HG02870 (cell line): ENCODE results near the gene ECEL1.
"Not testable (repeated sequence)": the region's sequence is repeated elsewhere in the genome, so short reads cannot be mapped to it uniquely, and the experiment has no call there.

ENCODE experiments used
- ATAC-seq: cut with Tn5 transposase; IDR thresholded peaks from one replicate; pipeline ENCODE4 v1.9.1; 2021; ENCODE audit warnings: mild to moderate bottlenecking, moderate library complexity; ENCODE audit not compliant: unreplicated experiment

Gene ECEL1

GRCh38 chr2:232460171-232460570 lies 27.5 kb downstream of the ECEL1 start:
- no peak for ATAC-seq

GRCh38 chr2:232459419-232460035 lies 28.1 kb downstream of the ECEL1 start:
- ATAC-seq = no peak

- no peak for ATAC-seq
Measured at GRCh38 chr2:232458661-232459418, 28.8 kb downstream of the ECEL1 start.

GRCh38 chr2:232458051-232458660 lies 29.5 kb downstream of the ECEL1 start:
- ATAC-seq = no peak

GRCh38 chr2:232457121-232458011 lies 30.3 kb downstream of the ECEL1 start:
- ATAC-seq = no peak

GRCh38 chr2:232456296-232457120 lies 31.1 kb downstream of the ECEL1 start:
- ATAC-seq = no peak

GRCh38 chr2:232455426-232456255 lies 32.0 kb downstream of the ECEL1 start, which contains the start of gene ALPI:
ALPI (plus strand) TSS chr2:232456153; CDS start chr2:232456200, 47 bp downstream.
- no peak for ATAC-seq

GRCh38 chr2:232454630-232455029 lies 33.0 kb downstream of the ECEL1 start:
- ATAC-seq = no peak

GRCh38 chr2:232451645-232452044 lies 36.0 kb downstream of the ECEL1 start:
- ATAC-seq = not testable (repeated sequence)

- no peak for ATAC-seq
Measured at GRCh38 chr2:232449964-232450363, 37.7 kb downstream of the ECEL1 start.

GRCh38 chr2:232448304-232448690 lies 39.3 kb downstream of the ECEL1 start:
- no peak for ATAC-seq

- no peak for ATAC-seq
Measured at GRCh38 chr2:232447638-232448303, 39.9 kb downstream of the ECEL1 start.

GRCh38 chr2:232447091-232447620 lies 40.5 kb downstream of the ECEL1 start:
- no peak for ATAC-seq

GRCh38 chr2:232446266-232446777 lies 41.3 kb downstream of the ECEL1 start:
- not testable (repeated sequence) for ATAC-seq

- not testable (repeated sequence) for ATAC-seq
Measured at GRCh38 chr2:232445149-232445885, 42.3 kb downstream of the ECEL1 start.

- no peak for ATAC-seq
Measured at GRCh38 chr2:232444409-232445148, 43.1 kb downstream of the ECEL1 start.
